OCI-LY7 (cell line): ENCODE results near the gene PIGQ.

ENCODE experiments used
- CTCF ChIP-seq: fragments of 200-600 bp; sonication (generic); conservative IDR thresholded peaks from 2 replicates; pipeline ENCODE4 v1.5.1; 2014; ENCODE audit warnings: mild to moderate bottlenecking, antibody characterized with exemption, low read length, moderate library complexity, mixed read lengths
- EZH2phosphoT487 ChIP-seq: fragments of 200-600 bp; sonication (generic); IDR thresholded peaks from 2 replicates; pipeline ENCODE4 v1.6.1; 2018; ENCODE audit warnings: low read depth, borderline replicate concordance, mild to moderate bottlenecking, mixed run types, antibody characterized with exemption, low read length, moderate library complexity, mixed read lengths

GRCh38 chr16:590815-591200 lies 21.0 kb downstream of the PIGQ start:
- TF ChIP-seq CTCF (no peak), EZH2phosphoT487 (no peak)
